CMK (cell line): Measurements from ENCODE around the gene OPCML.

ENCODE experiments used
- DNase-seq: peaks from one replicate; pipeline ENCODE4 v3.0.0-alpha.2; 2010; ENCODE audit warnings: low read depth

Gene OPCML

DNA sequence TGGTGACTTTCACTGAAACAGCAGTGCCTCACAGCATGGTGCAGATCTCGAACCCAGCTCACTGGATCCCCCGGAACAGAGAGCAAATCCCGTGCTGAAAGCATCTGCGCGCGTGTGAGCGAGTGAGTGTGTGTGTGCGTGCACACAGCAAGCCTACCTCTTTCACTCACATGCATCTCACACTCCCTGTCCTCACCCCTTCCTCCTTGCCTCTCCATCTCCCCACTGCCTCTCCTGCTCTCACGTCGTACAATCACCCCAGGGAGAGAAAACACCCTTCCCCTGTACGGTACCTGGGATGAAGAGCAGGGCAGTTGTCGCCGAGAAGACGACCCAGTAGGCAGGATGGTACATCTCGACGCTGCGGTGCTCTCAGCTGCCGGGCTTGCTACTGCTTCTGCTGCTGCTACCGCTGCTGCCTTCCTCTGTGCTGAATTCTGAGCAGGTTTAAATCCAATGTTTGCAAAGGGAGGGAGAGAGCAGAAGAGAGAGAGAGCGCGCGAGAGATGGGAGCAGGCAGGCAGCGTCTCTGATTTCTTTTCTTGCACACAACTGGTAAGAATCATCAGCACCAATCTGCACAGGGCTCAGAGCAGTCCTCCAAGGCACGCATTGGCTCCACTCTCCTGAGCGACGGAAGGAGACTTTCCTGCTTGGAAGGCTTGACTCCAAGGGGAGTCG lies at the start of gene OPCML:
Gene OPCML (minus strand): TSS at position 531 of the 681 bp plus-strand sequence.
- no peak for DNase-seq

DNA sequence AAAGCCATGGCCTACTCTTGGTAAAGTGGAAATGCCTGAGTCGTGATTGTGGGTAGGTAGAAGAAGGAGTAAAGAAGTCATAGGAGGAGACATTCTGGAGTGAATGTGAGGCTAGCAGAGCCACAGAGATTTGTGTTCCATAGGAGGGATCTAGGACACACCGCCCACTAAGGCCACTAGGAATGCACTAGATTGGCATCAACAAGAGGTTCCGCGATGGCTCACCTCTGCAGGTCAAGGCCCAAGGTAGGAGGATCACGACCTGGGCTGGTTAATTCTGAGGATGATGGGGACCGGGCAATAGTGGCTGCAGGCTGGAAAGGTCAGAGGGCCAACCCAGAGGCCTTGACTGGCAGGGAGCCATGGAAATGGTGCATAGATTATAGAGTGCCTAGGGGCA lies 48.8 kb upstream of the OPCML start:
- no peak for DNase-seq

DNA sequence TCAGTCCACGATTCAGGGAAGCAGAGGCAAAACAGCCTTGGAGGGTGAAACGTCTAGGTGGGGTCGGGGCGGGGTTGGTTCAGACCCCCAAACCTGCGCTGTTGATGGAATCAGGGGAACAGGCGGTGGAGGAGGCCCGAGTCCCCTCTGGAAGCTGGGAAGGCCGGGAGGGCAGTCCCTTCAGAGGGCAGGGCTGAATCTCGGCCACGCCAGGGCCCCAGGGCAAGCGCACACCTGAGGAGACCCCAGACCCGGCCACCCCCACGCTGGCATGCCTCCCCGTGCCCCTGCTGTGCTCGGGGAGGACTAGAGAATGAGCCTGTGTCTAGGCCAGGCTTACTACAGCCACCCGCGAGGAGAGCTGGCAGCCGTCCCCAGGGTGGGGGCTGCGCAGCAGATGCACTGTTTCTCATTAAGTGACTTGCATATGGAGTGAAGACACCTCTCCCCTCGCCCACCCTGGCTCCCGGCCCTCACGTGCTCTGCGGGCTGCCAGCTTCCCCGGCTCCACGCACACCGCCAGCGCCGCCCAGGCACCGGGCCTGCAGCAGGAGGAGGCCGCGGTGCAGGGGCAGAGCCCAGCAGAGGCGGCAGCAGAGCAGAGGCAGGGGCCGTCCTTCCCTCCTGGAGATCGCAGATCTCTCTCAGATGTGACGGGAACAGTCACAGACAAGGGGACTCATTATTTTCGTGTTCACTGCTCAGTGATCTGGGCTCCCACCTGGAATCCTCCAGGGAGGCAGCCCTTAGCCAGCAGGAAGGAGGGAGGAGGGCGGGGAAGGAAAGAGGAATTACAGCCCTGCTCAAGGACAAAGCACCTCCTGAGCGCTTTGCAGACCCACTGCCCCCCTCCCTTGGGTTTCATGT lies 47.1 kb upstream of the OPCML start:
- DNase-seq: no peak

DNA sequence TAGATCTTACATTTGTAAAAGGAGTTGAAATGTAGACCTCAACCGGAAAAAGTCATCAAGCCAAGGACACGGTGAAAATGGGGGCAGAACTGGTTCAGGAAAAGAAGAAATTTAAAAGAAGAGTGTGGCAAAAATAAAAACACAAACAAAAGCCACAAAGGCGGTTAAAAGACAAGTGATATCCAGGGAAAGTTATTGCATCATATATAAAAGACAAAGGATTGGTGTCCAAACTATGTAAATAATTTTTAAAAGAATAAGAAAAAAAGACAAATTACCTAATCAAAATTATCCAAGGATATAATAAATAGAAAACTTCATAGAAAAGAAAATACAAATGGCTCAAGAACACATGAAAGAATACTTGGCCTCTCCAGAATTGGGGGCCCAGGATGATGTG lies 45.1 kb upstream of the OPCML start:
- DNase-seq: no peak

DNA sequence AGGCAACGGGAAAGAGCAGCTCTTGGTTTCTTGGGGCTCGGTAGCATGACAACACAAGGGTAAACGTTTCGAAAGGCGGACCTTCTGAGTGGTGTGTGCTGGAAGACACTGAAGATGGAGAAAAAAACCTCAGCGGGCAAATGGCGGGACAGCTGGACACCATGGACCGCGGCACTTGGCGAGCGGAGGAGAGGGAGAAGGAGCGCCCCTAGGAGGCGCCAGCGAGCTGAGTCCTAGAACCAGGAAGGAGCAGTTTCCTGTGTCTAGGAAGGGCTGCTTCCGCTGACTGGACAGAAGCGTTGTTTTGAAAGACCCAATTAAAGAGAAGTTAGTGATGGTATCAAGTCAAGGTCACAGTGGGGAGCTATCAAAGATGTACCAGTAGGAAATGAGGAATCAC lies 44.0 kb upstream of the OPCML start:
- no peak for DNase-seq

DNA sequence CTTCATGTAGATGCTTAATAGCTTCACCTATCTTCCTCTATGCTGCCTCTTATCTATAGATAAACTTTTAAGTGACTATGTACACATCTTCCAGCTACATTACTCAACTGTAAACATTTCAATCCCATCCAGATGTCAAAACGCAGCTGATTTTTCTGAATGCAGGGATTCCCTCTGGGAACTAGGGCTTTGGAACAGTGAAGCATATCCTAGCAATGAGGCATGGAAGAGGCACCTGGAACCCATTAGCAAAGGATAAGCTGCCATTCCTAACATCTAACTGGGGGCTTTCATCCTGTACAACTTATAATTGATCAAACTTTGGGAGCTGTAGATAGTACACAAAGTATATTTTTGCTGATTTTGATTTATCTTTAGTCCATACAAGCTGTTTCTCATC lies 40.8 kb upstream of the OPCML start:
- DNase-seq: no peak

DNA sequence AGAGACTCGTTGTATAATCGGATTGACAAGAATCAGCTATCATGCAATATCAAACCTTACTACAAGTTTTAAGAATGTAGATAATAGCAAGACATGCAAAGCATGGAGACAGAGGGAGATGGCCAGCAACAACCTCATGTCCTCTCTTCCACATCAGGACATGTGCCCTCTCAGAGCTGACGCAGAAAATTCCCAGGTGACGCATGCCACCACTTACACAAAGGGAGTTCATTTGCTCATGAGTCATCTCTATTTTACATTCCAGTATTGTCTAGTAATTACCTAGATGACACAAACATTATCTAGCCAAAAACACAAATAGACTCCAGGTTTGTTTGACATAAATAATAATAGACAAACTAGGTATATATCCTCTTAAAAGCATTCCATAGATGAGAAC lies 38.1 kb upstream of the OPCML start:
- no peak for DNase-seq

DNA sequence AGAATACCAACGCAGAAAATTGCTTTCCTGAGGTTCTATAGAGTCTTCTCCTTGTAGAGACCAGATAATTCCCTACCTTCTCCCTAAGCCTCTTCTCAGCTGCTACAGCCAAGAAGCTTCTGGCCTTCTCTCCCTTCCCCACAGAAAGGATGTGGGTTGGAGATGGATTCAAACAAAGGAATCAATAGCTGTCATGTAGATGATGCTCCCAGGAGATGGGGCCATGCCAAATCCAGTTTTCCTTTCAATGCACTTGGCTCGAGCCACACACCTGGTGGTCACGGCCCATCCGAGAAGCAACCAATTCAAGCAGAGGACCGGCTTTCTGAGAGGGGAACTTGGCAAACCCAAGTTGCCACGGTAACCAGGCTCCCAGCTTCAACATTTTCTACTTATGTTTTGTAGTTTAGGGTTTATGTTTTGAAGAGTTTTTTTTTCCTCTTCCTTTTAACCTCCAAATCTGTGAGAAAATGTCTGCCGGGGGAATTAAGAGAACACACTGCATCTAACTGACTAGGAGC lies 31.3 kb upstream of the OPCML start:
- no peak for DNase-seq

DNA sequence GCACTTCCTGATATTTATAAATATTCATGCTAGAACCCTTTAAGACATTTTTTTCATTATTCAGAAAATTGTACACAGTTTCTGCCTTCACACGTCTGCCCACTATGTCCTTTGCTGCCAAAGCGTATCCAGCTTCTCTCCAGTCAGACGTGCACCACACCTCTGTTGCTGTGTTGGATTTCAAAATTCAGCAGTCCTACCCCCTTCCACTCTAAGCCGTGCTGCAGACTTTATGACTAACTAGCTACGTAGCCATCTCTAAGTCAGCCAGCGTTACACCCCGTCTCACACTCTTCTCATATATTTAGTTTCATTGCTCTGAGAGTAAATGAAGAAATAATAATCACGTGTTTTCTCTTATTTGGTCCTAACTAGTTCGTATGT lies 28.2 kb upstream of the OPCML start:
- no peak for DNase-seq

DNA sequence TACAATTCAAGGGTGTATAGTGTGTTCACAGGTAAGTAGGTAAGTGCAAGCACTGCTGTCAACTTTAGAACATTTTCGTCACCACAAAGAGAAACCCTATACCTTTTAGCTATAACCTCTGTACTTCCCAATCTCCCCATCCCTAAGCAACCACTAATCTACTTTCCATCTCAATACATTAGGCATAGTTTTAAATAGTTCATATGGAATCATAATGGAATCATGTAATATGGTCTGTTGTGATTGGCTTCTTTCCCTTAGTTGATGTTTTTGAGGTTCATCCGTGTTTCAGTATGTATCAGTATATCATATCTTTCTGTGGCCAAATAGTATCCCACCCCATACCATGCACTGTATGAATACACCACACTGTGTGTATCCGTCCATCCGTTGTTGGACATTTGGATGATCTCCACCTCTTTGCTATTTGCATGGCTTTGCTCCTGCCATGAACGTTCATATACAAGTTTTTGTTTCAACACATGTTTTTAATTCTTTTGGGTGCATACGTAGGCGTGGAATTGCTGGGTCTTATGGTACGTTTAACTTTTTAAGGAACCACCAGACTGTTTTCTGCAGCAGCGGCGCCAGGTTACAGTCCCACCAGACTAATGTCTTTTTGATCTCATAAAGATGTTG lies 27.7 kb upstream of the OPCML start:
- DNase-seq: no peak

DNA sequence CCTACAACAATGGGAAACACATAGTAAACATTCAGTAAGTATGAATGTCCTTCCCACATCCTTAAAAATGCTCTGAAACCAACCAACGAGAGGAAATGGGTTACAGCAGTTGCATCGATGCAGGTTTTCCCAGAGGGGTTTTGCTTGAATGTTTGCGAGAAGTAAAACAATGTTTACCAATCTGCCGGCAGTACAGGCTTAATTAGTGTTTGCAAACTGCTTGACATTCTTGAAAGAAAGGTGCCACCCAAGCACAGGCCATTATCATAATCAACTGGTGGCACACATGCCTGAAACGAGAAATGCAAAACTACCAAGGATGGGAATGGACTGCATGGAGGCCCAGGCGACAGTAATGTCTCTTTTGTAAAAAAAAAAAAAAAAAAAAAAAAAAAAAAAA lies 27.1 kb upstream of the OPCML start:
- no peak for DNase-seq

DNA sequence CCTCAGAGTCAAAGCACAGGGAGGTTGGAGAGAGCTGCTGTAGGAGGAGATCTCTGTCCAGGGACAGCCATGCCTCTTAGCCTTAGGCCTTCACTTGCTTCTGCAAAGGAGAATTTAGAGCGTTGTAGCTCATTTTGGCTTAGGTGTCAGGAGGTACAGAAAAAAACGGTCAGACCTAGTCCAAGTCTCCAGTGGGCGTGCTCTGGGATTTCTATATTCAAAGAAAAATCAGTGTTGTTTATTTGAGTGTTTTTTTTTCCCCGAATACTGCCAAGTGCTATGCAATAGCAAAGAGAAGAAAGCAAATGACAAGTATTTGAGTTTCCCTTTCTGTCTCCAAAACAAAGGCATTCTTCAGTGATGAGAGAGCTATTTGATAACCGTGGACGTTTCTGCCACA lies 22.7 kb upstream of the OPCML start:
- no peak for DNase-seq

DNA sequence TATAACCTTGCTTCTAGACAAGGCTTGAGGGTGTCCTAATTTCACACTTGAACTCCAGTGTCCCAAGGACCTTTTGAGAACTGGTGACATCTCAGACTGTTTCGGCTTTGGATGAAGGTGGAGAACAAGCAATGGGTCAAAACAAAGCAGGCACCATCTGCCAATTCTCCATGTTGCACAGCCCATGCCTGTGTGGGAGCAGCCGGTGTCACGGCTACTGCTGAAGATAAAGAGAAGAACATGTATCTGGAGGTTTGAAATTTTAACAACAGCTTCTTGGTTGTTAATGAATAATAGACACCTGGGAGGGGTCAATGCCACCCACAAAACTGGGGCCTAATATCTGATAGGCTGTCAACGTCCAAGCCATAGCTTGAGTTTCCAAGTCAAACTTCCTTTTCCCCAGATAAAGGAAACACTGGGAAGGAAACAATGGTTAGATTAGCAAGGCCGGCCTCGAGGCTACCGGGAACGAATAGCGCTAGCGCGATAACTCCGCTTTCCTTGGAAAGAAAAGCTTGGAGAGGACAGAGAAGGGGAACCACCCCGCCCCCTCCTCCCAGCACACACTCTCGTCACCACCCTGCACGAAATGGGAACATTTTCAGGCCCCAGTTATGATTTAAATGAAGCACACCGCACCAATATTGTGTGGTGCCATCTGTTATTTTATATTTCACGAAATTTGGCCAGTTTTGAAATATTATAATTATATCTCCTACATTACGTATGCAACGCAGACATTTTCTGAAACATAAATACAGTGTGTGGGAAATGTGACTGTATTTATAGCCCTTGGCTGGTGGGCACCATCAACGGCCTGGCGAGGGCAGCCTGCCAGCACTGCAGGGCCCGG lies 21.8 kb upstream of the OPCML start:
- no peak for DNase-seq

DNA sequence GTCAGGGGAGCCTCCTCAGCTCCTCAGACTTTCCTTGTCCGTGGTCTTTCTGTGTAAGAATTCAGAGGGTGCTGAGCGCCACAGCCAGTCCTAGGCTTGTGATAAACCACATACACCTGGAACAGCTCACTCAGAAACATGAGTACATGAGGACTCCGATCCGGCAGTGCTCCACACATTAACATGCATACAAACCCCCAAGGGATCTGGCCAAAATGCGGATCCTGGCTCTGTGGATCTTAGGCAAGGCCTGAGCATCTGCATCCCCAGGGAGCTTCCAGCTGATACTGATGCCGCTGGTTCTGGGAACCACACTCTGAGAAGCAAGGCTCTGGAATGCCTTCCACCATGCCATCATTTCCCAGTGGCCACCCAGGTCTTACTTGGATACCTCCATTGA lies 20.6 kb upstream of the OPCML start:
- no peak for DNase-seq

DNA sequence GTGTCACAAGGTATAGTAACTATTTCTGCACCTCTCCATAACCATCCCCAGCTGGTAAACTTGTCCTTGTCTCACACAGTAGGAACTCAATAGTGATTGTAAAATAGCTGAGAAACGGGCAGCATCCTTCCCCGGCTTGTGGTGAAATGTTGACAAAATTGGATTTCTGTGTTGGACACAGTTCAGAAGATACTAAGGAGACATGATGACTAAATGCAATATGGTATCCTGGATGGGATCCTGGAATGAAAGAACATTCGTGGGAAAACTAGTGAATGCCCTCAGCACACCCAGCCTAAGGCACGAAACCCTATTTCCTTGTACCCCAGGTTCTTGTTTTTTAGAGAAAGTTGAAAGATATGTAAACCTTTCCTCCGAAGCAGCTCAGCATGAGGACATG lies 18.8 kb upstream of the OPCML start:
- no peak for DNase-seq

DNA sequence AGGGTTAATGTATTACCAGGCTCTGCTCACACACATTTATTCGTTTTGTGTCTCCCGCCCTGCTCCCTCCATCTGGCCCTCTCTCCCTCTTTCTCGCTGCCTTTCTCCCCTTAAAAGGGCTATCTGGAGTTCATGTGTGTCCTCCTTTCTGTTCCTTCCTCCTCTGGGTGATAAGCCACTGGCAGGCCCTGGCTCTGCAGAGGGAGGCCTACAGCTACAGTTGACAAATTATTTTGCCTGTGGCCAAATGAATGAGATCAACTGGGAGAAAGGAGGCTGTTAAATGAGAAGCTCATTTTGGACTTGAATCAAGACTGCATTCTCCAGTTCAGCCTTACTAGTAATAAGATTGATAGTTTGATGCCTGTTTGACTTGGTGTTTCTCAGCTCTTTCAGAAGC lies 17.5 kb upstream of the OPCML start:
- DNase-seq: no peak

DNA sequence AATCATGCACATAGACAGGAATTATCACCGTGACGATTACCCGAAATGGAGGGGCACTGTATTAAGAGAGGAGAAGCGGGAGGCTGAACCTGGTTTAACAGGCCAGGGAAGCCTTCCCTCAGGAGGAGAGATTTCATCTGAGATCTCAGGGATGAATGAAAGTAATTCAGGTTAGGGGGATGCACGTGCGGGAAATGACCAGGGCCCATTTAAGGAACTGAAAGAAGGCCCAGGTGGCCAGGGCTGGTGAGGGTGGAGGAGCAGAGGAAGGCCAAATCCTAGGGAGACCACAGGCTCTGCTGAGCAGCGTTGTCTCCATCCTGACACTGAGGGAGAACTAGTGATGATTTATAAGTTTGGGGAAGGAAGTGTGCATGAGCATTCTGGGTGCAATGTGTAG lies 16.3 kb upstream of the OPCML start:
- DNase-seq: no peak

DNA sequence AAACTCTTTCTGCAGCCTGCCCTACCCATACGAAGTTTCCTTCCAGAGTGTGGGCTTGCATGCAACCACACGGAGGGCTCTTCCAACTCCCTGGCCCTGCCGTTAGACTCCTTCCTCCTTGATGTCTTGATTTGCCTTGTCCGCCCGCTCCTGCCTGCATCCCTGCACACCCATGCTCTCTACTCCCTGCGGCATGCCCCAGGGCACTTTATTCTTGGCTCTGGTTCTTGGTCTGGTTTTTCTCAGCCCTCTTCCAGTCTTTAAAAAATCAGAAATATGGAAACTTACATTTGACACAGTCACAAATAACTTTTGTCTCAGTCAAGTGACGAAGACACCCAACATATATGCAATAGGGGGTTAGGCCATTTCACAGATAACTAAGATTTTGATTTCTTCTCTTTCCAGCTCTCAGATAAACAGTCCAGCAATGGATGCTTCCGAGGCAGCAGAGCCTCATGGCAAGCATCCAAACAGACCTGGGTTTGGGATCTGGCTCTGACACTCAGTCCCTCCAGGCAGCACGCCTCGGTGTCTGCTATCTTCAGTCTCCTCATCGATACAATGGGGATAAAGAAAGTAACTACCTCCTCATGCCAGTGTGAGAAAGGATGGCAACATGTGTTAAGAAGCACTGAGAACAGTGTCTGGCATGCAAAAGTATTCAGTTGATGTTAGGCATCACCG lies 15.7 kb upstream of the OPCML start:
- no peak for DNase-seq

DNA sequence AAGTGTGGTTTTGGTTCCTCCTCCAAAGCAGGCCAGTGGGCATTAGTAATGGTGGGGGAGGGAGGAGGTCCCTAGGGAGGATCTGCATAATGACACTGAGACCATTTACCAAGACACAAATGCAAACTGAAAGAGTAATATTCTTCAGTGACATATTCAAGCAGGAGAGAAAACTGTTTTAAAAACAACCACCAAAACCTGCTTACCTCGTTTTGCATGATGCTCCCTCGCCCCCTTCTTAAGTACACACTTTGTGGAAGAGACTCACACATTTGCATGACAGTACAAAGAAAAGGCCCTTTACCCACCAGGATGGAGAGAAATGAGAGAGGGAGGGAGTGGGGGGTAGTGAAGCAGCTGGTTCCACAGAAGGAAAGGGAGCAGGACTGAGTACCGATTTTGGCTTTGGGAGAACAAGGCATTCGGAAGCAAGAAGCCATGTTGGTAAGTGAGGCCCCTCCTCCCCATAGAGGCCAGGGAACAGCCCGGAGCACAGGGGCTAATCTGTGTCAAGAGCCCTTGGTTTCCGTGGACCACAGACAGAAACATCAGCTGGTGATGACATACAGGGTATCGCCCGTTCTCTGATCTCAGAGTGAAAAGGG lies 13.0 kb upstream of the OPCML start:
- no peak for DNase-seq

DNA sequence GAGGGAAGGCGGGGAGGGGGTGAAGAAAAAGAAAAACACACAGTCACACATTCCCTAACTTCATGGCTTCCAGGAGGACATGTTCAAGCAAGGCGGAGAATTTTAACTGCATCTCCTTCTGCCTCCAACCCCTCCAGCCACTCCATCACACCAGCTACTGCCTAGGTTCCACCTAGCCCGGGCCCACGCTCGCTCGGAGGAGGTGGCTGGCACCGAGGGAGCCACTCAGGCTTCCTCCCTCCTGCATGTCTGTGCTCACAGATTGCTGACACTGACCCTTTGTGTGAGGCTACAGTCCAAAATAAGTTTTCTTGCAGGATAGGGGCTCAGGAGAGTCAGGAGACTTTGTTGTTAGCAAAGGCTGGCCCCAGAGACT lies 9.4 kb upstream of the OPCML start:
- no peak for DNase-seq
